DOHH2 (cell line): ENCODE results near the gene PSMD11.

Experiments
- H3F3A ChIP-seq: fragments of 200-600 bp; sonication (generic), shearing (Covaris generic); 2 replicates; pipeline ENCODE4 v1.6.0; 2016; ENCODE audit warnings: antibody characterized with exemption, mild to moderate bottlenecking; ENCODE audit not compliant: control insufficient read depth, insufficient read depth
- H3K27ac ChIP-seq: fragments of 200-600 bp; sonication (generic); 2 replicates; pipeline ENCODE4 v1.5.1; 2014; ENCODE audit warnings: low read depth, mild to moderate bottlenecking, low read length, moderate library complexity
- H3K27me3 ChIP-seq: fragments of 200-600 bp; sonication (generic); 2 replicates; pipeline ENCODE4 v1.6.1; 2014; ENCODE audit warnings: mild to moderate bottlenecking, low read length, mixed read lengths; ENCODE audit not compliant: control insufficient read depth
- H3K36me3 ChIP-seq: fragments of 200-600 bp; sonication (generic); 2 replicates; pipeline ENCODE4 v1.6.1; 2014; ENCODE audit warnings: mild to moderate bottlenecking, low read length, moderate library complexity, mixed read lengths; ENCODE audit not compliant: control insufficient read depth
- H3K4me1 ChIP-seq: fragments of 200-600 bp; sonication (generic); 2 replicates; pipeline ENCODE4 v1.6.1; 2014; ENCODE audit warnings: mild to moderate bottlenecking, low read length, mixed read lengths; ENCODE audit not compliant: control insufficient read depth
- H3K4me2 ChIP-seq: fragments of 200-600 bp; sonication (generic); 2 replicates; pipeline ENCODE4 v1.6.0; 2014; ENCODE audit warnings: mild to moderate bottlenecking, low read length, moderate library complexity
- H3K4me3 ChIP-seq: fragments of 200-600 bp; sonication (generic); 2 replicates; pipeline ENCODE4 v1.5.1; 2014; ENCODE audit warnings: mild to moderate bottlenecking, low read length, mixed read lengths
- H3K79me2 ChIP-seq: fragments of 200-600 bp; sonication (generic); 2 replicates; pipeline ENCODE4 v1.6.1; 2014; ENCODE audit warnings: mild to moderate bottlenecking, low read length, mixed read lengths; ENCODE audit not compliant: control insufficient read depth
- H3K9me2 ChIP-seq: fragments of 200-600 bp; sonication (generic); replicated peaks from 2 replicates; pipeline ENCODE4 v1.6.1; 2014; ENCODE audit warnings: mild to moderate bottlenecking, low read length, mixed read lengths; ENCODE audit not compliant: control insufficient read depth
- H3K9me3 ChIP-seq: fragments of 200-600 bp; sonication (generic); 2 replicates; pipeline ENCODE4 v1.6.1; 2014; ENCODE audit warnings: antibody characterized with exemption, low read length, mixed read lengths; ENCODE audit not compliant: control insufficient read depth, insufficient read depth
- H4K20me1 ChIP-seq: fragments of 200-600 bp; sonication (generic); 2 replicates; pipeline ENCODE4 v1.6.0; 2014; ENCODE audit warnings: low read depth, mild to moderate bottlenecking, antibody characterized with exemption, low read length, moderate library complexity; ENCODE audit not compliant: control insufficient read depth, insufficient read depth
- CTCF ChIP-seq: fragments of 200-600 bp; sonication (generic); IDR thresholded peaks from one replicate; pipeline ENCODE4 v1.5.1; 2014; ENCODE audit warnings: antibody characterized with exemption, mild to moderate bottlenecking, low read depth, low read length; ENCODE audit not compliant: poor library complexity, severe bottlenecking
- EZH2phosphoT487 ChIP-seq: fragments of 200-600 bp; sonication (generic); IDR thresholded peaks from 2 replicates; pipeline ENCODE4 v1.6.1; 2017; ENCODE audit warnings: borderline replicate concordance, mild to moderate bottlenecking, antibody characterized with exemption, low read length, moderate library complexity, mixed read lengths

Gene PSMD11

GRCh38 chr17:32463304-32463703 lies 19.0 kb downstream of the PSMD11 start:
- no peaks in the 10 kb centered on the region for H3K27me3 ChIP-seq
- TF ChIP-seq CTCF: no peak
- no peak for TF ChIP-seq EZH2phosphoT487

GRCh38 chr17:32464374-32464773 lies 20.1 kb downstream of the PSMD11 start:
- peaks cover 7% of the 10 kb centered on the region for H3K4me1 ChIP-seq
- no peaks in the 10 kb centered on the region; the same call in 1 of the 2 replicates for H4K20me1 ChIP-seq
- no peak overlapping the region for H3K4me2 ChIP-seq
- H3K9me3 ChIP-seq: no peaks in the 10 kb centered on the region
- H3K36me3 ChIP-seq: peaks cover 87% of the 10 kb centered on the region
- no peak for TF ChIP-seq CTCF
- TF ChIP-seq EZH2phosphoT487: no peak
- no peaks in the 10 kb centered on the region for H3K9me2 ChIP-seq
- no peaks in the 10 kb centered on the region for H3K27me3 ChIP-seq
- peaks cover 39% of the 10 kb centered on the region for H3K79me2 ChIP-seq
- no peak overlapping the region for H3K4me3 ChIP-seq
- no peak overlapping the region for H3K27ac ChIP-seq
- peaks cover 3% of the 10 kb centered on the region; the same call in 1 of the 2 replicates for H3F3A ChIP-seq

More at GRCh38 chr17:32463304-32463703, 19.0 kb downstream of the PSMD11 start:
- Histone ChIP-seq H3K79me2 (peaks cover 44% of the 10 kb centered on the region), H4K20me1 (no peaks in the 10 kb centered on the region; the same call in 1 of the 2 replicates), H3K36me3 (peaks cover 85% of the 10 kb centered on the region), H3K9me2 (no peaks in the 10 kb centered on the region), H3K9me3 (no peaks in the 10 kb centered on the region), H3K4me2 (no peak overlapping the region), H3K4me3 (no peak overlapping the region), H3F3A (peaks cover 3% of the 10 kb centered on the region; the same call in 1 of the 2 replicates), H3K27ac (no peak overlapping the region), H3K4me1 (peaks cover 7% of the 10 kb centered on the region)

- H4K20me1 ChIP-seq: no peaks in the 10 kb centered on the region; the same call in 1 of the 2 replicates
- H3F3A ChIP-seq: no peaks in the 10 kb centered on the region
- no peaks in the 10 kb centered on the region for H3K9me3 ChIP-seq
- TF ChIP-seq CTCF: no peak
- TF ChIP-seq EZH2phosphoT487: no peak
- H3K9me2 ChIP-seq: no peaks in the 10 kb centered on the region
- no peak overlapping the region for H3K27ac ChIP-seq
- H3K36me3 ChIP-seq: peaks cover 84% of the 10 kb centered on the region
- H3K4me2 ChIP-seq: no peak overlapping the region
- peaks cover 13% of the 10 kb centered on the region for H3K79me2 ChIP-seq
- no peaks in the 10 kb centered on the region for H3K27me3 ChIP-seq
- H3K4me1 ChIP-seq: no peaks in the 10 kb centered on the region
- H3K4me3 ChIP-seq: no peak overlapping the region
Measured at GRCh38 chr17:32467949-32468348, 23.6 kb downstream of the PSMD11 start.
